HepG2 (cell line): Measurements from ENCODE around the gene TOLLIP. TPM values are rescaled to one million over a fixed set of nuclear protein-coding genes. Genes with fewer than 3 reads are reported as not detected.

Experiments used
- ATAC-seq: fragments of 200-7000 bp; cut with Tn5 transposase; 3 replicates; pipeline ENCODE4 v1.9.1; 2020; ENCODE audit warnings: mild to moderate bottlenecking, moderate library complexity
- BruUV-seq: library from RNA; stranded (reverse); fragments of 400-500 nt; replicated peaks from 2 replicates; lab custom pipeline; 2021; lab: Mats Ljungman, UMichigan
- CTCF ChIA-PET: fragments of 300-600 bp; formaldehyde crosslinking; extraction: SDS; loops from one replicate; lab custom pipeline; 2021; ENCODE audit warnings: low total read pairs, inconsistent platforms, low intra/inter-chr PET ratio; lab: Yijun Ruan, JAX
- POLR2A ChIA-PET: fragments of 350-600 bp; sonication (Branson Sonifier 250); formaldehyde crosslinking; loops from one replicate; lab custom pipeline; 2020; ENCODE audit warnings: antibody characterized with exemption, inconsistent platforms; lab: Yijun Ruan, JAX
- DNase-seq: peaks from one replicate; pipeline ENCODE4 v3.0.0-alpha.2; 2015; ENCODE audit warnings: low spot score
- FAIRE-seq: peaks from 3 replicates; lab custom pipeline; 2011; peaks lifted over from hg19 to GRCh38; lab: Jason Lieb, UNC
- H2AFZ ChIP-seq: one replicate; pipeline ENCODE4 v1.6.1; 2011; ENCODE audit warnings: low read length, inconsistent platforms
- H3K27ac ChIP-seq: fragments of 300-600 bp; 3 replicates; pipeline ENCODE4 v1.8.0; 2011; ENCODE audit warnings: mixed run types, mild to moderate bottlenecking, mixed read lengths, low read length, inconsistent platforms; ENCODE audit not compliant: insufficient read depth; ENCODE audit errors: extremely low read length
- H3K27me3 ChIP-seq, 2 experiments: fragments of 200-600 bp in 1 of 2; 2 replicates in 1 of 2; 3 replicates in 1 of 2; pipeline versions ENCODE4 v1.6.0 to v1.8.0; 2011; ENCODE audit warnings: low read length in 2 of 2, mild to moderate bottlenecking in 2 of 2, moderate library complexity in 2 of 2, inconsistent platforms in 1 of 2; ENCODE audit not compliant: insufficient read depth in 2 of 2, control insufficient read depth in 1 of 2
- H3K36me3 ChIP-seq, 2 experiments: fragments of 200-600 bp in 1 of 2; replicated peaks in 1 of 2; 2 replicates in 1 of 2; 3 replicates in 1 of 2; pipeline versions ENCODE4 v1.5.1 to v1.8.0; 2011; ENCODE audit warnings: low read length in 2 of 2, inconsistent platforms in 1 of 2; ENCODE audit not compliant: insufficient read depth in 2 of 2, control insufficient read depth in 1 of 2
- H3K4me1 ChIP-seq: 2 replicates; pipeline ENCODE4 v1.5.1; 2012; ENCODE audit warnings: low read length, inconsistent platforms; ENCODE audit not compliant: insufficient read depth
- H3K4me2 ChIP-seq: 2 replicates; pipeline ENCODE4 v1.6.0; 2011; ENCODE audit warnings: low read depth, low read length, inconsistent platforms
- H3K4me3 ChIP-seq, 3 experiments: fragments of 200-600 bp in 1 of 3; sonication (generic), shearing (Covaris generic) in 1 of 3; replicated peaks in 1 of 3; 2 replicates each; pipeline ENCODE4 v1.5.1; 2011 to 2016; ENCODE audit warnings: low read length in 3 of 3, inconsistent platforms in 2 of 3, low read depth in 2 of 3, mild to moderate bottlenecking in 2 of 3, control low read depth in 1 of 3, mixed read lengths in 1 of 3; ENCODE audit not compliant: insufficient read depth in 1 of 3
- H3K79me2 ChIP-seq: one replicate; pipeline ENCODE4 v1.6.1; 2011; ENCODE audit warnings: low read length, inconsistent platforms; ENCODE audit not compliant: insufficient read depth
- H3K9ac ChIP-seq: 2 replicates; pipeline ENCODE4 v1.6.0; 2011; ENCODE audit warnings: mild to moderate bottlenecking, low read depth, low read length, inconsistent platforms; ENCODE audit not compliant: insufficient read depth
- H3K9me3 ChIP-seq: 2 replicates; pipeline ENCODE4 v1.5.1; 2012; ENCODE audit warnings: mild to moderate bottlenecking, low read length
- H4K20me1 ChIP-seq: 2 replicates; pipeline ENCODE4 v1.6.0; 2011; ENCODE audit warnings: inconsistent platforms, mild to moderate bottlenecking, low read length, moderate library complexity; ENCODE audit not compliant: insufficient read depth
- AHR ChIP-seq: IDR thresholded peaks from 2 replicates; pipeline ENCODE4 v1.6.1; 2018; ENCODE audit warnings: missing genetic modification reagents, missing compliant biosample characterization
- DZIP1 ChIP-seq: sonication (generic); formaldehyde crosslinking; IDR thresholded peaks from 2 replicates; pipeline ENCODE4 v1.5.0; 2020; ENCODE audit warnings: mild to moderate bottlenecking, missing genetic modification reagents
- RBFOX2 ChIP-seq: fragments of 200-400 bp; formaldehyde crosslinking; IDR thresholded peaks from 2 replicates; pipeline ENCODE4 v1.6.1; 2017; ENCODE audit warnings: low read depth, mild to moderate bottlenecking, low read length
- REPIN1 ChIP-seq: sonication (generic); formaldehyde crosslinking; IDR thresholded peaks from 2 replicates; pipeline ENCODE4 v1.8.0; 2022; ENCODE audit warnings: missing genetic modification reagents, low read depth, mild to moderate bottlenecking, borderline replicate concordance
- ZBTB38 ChIP-seq: sonication (generic); formaldehyde crosslinking; IDR thresholded peaks from 2 replicates; pipeline ENCODE4 v1.5.1; 2020; ENCODE audit warnings: mild to moderate bottlenecking, missing genetic modification reagents
- WGBS: methylation state at CpG from one replicate; pipeline ENCODE4 v1.1.6; 2017; ENCODE audit warnings: low lambda C conversion rate; 5-methylcytosine and 5-hydroxymethylcytosine counted together
- in situ Hi-C: cut with HindIII; loops from 2 replicates; pipeline ENCODE4 v1.10.0; 2017; ENCODE audit warnings: low pct_unique_long_range_greater_than_20kb; ENCODE audit not compliant: extremely low pct_ligation_motif_present
- intact Hi-C: fragments of 100-400 bp; cut with micrococcal nuclease; formaldehyde crosslinking; loops from one replicate; pipeline ENCODE4 v1.10.0; 2022; ENCODE audit not compliant: unreplicated experiment
- polyA plus RNA-seq, 8 experiments: library from polyadenylated mRNA; depleted of rRNA in 3 of 8; stranded (reverse) in 7 of 8; unstranded in 1 of 8; fragments of >200 nt; fragmentation: Illumina TruSeq in 4 of 8; extraction: Trizol in 4 of 8; gene quantifications; 2 replicates each; pipeline versions ENCODE4 v1.2.1 to v1.2.3, GENCODE V29; 2011 to 2016; ENCODE audit warnings: low read depth in 4 of 8, missing spikeins in 1 of 8, mixed read lengths in 1 of 8; ENCODE audit not compliant: insufficient read depth in 1 of 8
- total RNA-seq, 5 experiments: library from RNA; depleted of rRNA; stranded (reverse); fragments of >200 nt; fragmentation: Illumina TruSeq; extraction: Trizol; gene quantifications; 2 replicates each; pipeline ENCODE4 v1.2.3, GENCODE V29; 2016; ENCODE audit warnings: low read depth in 1 of 5

The TOLLIP gene
- total and polyA plus RNA-seq, 2 of the 13 experiments (the other 11 are each of a cell fraction or from before 2014, with no cell fraction given), result 25.9 to 47.5 TPM

- BruUV-seq, result no TSS peak
- peaks cover 81% of the 10 kb centered on the region for H3K79me2 ChIP-seq
- intact Hi-C loops, result loop anchor here (10.0 kb wide), 1 partner anchor 84 kb away; the partner anchor contains the start of gene BRSK2
- ChIA-PET CTCF (no interaction called here), POLR2A (no interaction called here)
- H3K4me3 ChIP-seq, result no peak overlapping the region
- no peak overlapping the region for H3K27ac ChIP-seq
- no peak overlapping the region for H2AFZ ChIP-seq
- in situ Hi-C loops, result no loop called here
- H3K4me2 ChIP-seq, result no peak overlapping the region
- WGBS, result 98% methylated on average over 22 of the region's 28 CpGs
- FAIRE-seq (no peak), DNase-seq (no peak), ATAC-seq (no peak)
- H3K9me3 ChIP-seq, result no peaks in the 10 kb centered on the region
- H3K36me3 ChIP-seq, result peaks cover 4 to 6% of the 10 kb centered on the region in 2 experiments; a peak in 4 of 5 replicates
- H3K4me1 ChIP-seq, result peaks cover 83% of the 10 kb centered on the region
- no peak overlapping the region for H3K9ac ChIP-seq
- no peaks in the 10 kb centered on the region for H3K27me3 ChIP-seq
- TF ChIP-seq ZBTB38 (CRISPR knock-in tag) (peak; percentile 92), REPIN1 (CRISPR knock-in tag) (no peak)
- no peaks in the 10 kb centered on the region; the same call in 1 of the 2 replicates for H4K20me1 ChIP-seq
Observed at GRCh38 chr11:1300569-1301187, 8.8 kb downstream of the TOLLIP start.

- no peaks in the 10 kb centered on the region for H3K27me3 ChIP-seq
- no peaks in the 10 kb centered on the region; the same call in 1 of the 2 replicates for H4K20me1 ChIP-seq
- FAIRE-seq (no peak), ATAC-seq (no peak), DNase-seq (no peak)
- CTCF ChIA-PET, result no interaction called here
- no peak overlapping the region for H3K9ac ChIP-seq
- intact Hi-C loops (loop anchor here (10.0 kb wide), 1 partner anchor 85 kb away; the partner anchor contains the start of gene BRSK2), in situ Hi-C loops (no loop called here)
- peaks cover 6 to 11% of the 10 kb centered on the region in 2 experiments; a peak in 4 of 5 replicates for H3K36me3 ChIP-seq
- 0 out of 2 replicates have a peak, but pooled peaks have one; percentile 2 for TF ChIP-seq RBFOX2
- TF ChIP-seq DZIP1 (CRISPR knock-in tag), result no peak
- no peak for TF ChIP-seq AHR (CRISPR knock-in tag)
- peak overlapping the region; percentile 43 for H3K27ac ChIP-seq
- peaks cover 77% of the 10 kb centered on the region for H3K4me1 ChIP-seq
- H2AFZ ChIP-seq, result no peak overlapping the region
- no peak overlapping the region for H3K4me2 ChIP-seq
- H3K9me3 ChIP-seq, result no peaks in the 10 kb centered on the region
- BruUV-seq, result no TSS peak
- H3K4me3 ChIP-seq, result no peak overlapping the region
- 82% methylated on average over 7 of the region's 7 CpGs for WGBS
- H3K79me2 ChIP-seq, result peaks cover 76% of the 10 kb centered on the region
- POLR2A ChIA-PET, result no interaction called here
Observed at GRCh38 chr11:1300121-1300520, 9.3 kb downstream of the TOLLIP start.
